MM.1S (cell line): Measurements from ENCODE around the gene ENTREP3.

Source experiments
- CTCF ChIP-seq: fragments of 300-600 bp; sonication (generic); IDR thresholded peaks from 2 replicates; pipeline ENCODE4 v1.5.1; 2016; ENCODE audit warnings: antibody characterized with exemption, low read length, mixed read lengths
- EZH2phosphoT487 ChIP-seq: fragments of 300-600 bp; sonication (generic); IDR thresholded peaks from 2 replicates; pipeline ENCODE4 v1.6.1; 2018; ENCODE audit warnings: antibody characterized with exemption, low read length

DNA sequence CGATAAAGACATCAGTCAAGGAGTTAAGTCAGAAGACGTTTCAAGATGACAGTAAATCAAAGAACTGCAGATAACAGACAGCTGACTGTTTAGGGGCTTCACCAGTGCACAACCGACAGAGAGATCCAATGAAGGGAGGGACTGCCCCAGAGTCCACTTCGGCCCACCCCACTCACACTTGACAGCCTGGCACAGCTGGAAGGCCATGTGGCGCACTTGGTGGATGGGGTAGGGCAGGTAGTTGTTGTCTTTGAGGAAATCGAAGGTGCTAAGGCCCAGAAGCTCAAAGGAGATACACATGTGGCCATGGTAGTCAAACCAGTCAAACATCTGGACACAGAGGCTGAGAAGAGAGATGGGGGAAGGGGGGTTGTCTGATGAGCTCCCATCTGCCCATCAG lies 11.3 kb upstream of the ENTREP3 start:
- TF ChIP-seq EZH2phosphoT487, result no peak
- TF ChIP-seq CTCF, result no peak
